ENCODE results near the gene KHDRBS1. TPM values are rescaled to one million over a fixed set of nuclear protein-coding genes. Genes with fewer than 3 reads are reported as not detected.

Gene KHDRBS1
- total and polyA plus RNA-seq, 5 donors, result 48.6 to 70.0 (median 68.5) TPM

GRCh38 chr1:32091176-32091575, 77.5 kb downstream of the KHDRBS1 start:
- no peaks in the 10 kb centered on the region for H3K9me3 ChIP-seq (ENCODE audit: control insufficient read depth, low read length)
- ATAC-seq (no peak), DNase-seq (no peak)
- no peak overlapping the region for H3K4me3 ChIP-seq (ENCODE audit: low read length)
- H3K27ac ChIP-seq (ENCODE audit: low read length), result no peak overlapping the region
- 96% methylated on average over 8 of the region's 8 CpGs for WGBS
- no peaks in the 10 kb centered on the region for H3K27me3 ChIP-seq (ENCODE audit: control insufficient read depth, insufficient read depth)
- intact Hi-C loops (cut with DNase I), result no loop called here
- no peaks in the 10 kb centered on the region for H3K4me1 ChIP-seq (ENCODE audit: control insufficient read depth, insufficient read depth, low read length)

GRCh38 chr1:32091591-32091990, 77.9 kb downstream of the KHDRBS1 start:
- 92% methylated on average over 15 of the region's 15 CpGs for WGBS

More at GRCh38 chr1:32091591-32091990, 77.9 kb downstream of the KHDRBS1 start:
- no peak for DNase-seq
- intact Hi-C loops (cut with DNase I), result no loop called here
- H3K9me3 ChIP-seq (ENCODE audit: control insufficient read depth, low read length), result no peaks in the 10 kb centered on the region
- H3K4me3 ChIP-seq (ENCODE audit: low read length), result no peak overlapping the region
- no peaks in the 10 kb centered on the region for H3K27me3 ChIP-seq (ENCODE audit: control insufficient read depth, insufficient read depth)
- no peak for ATAC-seq
- H3K27ac ChIP-seq (ENCODE audit: low read length), result no peak overlapping the region
- H3K4me1 ChIP-seq (ENCODE audit: control insufficient read depth, insufficient read depth, low read length), result no peaks in the 10 kb centered on the region

Small RNA genes lying within 50 kb of the gene (microRNA-seq; reads per million reads assigned to microRNA genes)
- gene MIR5585, result 0 reads per million in 2 donors

Other genes starting within 250 kb of the KHDRBS1 start
- gene ADGRB2, start 249.5 kb upstream of the KHDRBS1 start, total RNA-seq, result 10 to 100 TPM; 11.8 to 14.8 (median 13.1) TPM
- 18.2 TPM for gene ADGRB2, start 249.5 kb upstream of the KHDRBS1 start, polyA plus RNA-seq
- under 1 TPM in 3 of 4 donors, not detected in 1; 0.15 to 0.25 (median 0.17) TPM for gene SPOCD1, start 197.8 kb upstream of the KHDRBS1 start, total RNA-seq
- 0.09 TPM for gene SPOCD1, start 197.8 kb upstream of the KHDRBS1 start, polyA plus RNA-seq
- 100 to 1,000 TPM; 369 to 558 (median 421) TPM for gene PTP4A2, start 75.5 kb upstream of the KHDRBS1 start, total RNA-seq
- gene PTP4A2, start 75.5 kb upstream of the KHDRBS1 start, polyA plus RNA-seq, result 158 TPM
- 10 to 100 TPM in 1 of 4 donors, 1 to 10 TPM in 3; 8.0 to 11.1 (median 8.6) TPM for gene TMEM39B, start 59.1 kb downstream of the KHDRBS1 start, total RNA-seq
- gene TMEM39B, start 59.1 kb downstream of the KHDRBS1 start, polyA plus RNA-seq, result 6.2 TPM
- 10 to 100 TPM; 72.4 to 79.7 (median 75.8) TPM for gene KPNA6, start 94.2 kb downstream of the KHDRBS1 start, total RNA-seq
- 14.7 TPM for gene KPNA6, start 94.2 kb downstream of the KHDRBS1 start, polyA plus RNA-seq
- gene TXLNA, start 165.8 kb downstream of the KHDRBS1 start, total RNA-seq, result 10 to 100 TPM; 18.5 to 29.4 (median 21.2) TPM
- 13.8 TPM for gene TXLNA, start 165.8 kb downstream of the KHDRBS1 start, polyA plus RNA-seq
- gene CCDC28B, start 186.7 kb downstream of the KHDRBS1 start, total RNA-seq, result 10 to 100 TPM in 3 of 4 donors, 1 to 10 TPM in 1; 8.0 to 18.4 (median 14.5) TPM
- gene CCDC28B, start 186.7 kb downstream of the KHDRBS1 start, polyA plus RNA-seq, result 26.9 TPM
- gene IQCC, start 191.8 kb downstream of the KHDRBS1 start, total RNA-seq, result 1 to 10 TPM in 3 of 4 donors, under 1 TPM in 1; 0.81 to 1.5 (median 1.5) TPM
- gene IQCC, start 191.8 kb downstream of the KHDRBS1 start, polyA plus RNA-seq, result 1.00 TPM
- gene DCDC2B, start 195.2 kb downstream of the KHDRBS1 start, total RNA-seq, result not detected
- gene DCDC2B, start 195.2 kb downstream of the KHDRBS1 start, polyA plus RNA-seq, result 0.05 TPM
- 10 to 100 TPM in 3 of 4 donors, 1 to 10 TPM in 1; 9.1 to 14.4 (median 13.9) TPM for gene TMEM234, start 208.5 kb downstream of the KHDRBS1 start, total RNA-seq
- 13.6 TPM for gene TMEM234, start 208.5 kb downstream of the KHDRBS1 start, polyA plus RNA-seq
- 100 to 1,000 TPM in 1 of 4 donors, 10 to 100 TPM in 3; 99.2 to 104 (median 99.8) TPM for gene EIF3I, start 208.5 kb downstream of the KHDRBS1 start, total RNA-seq
- 127 TPM for gene EIF3I, start 208.5 kb downstream of the KHDRBS1 start, polyA plus RNA-seq
- 1 to 10 TPM; 2.0 to 4.4 (median 3.8) TPM for gene FAM167B, start 233.4 kb downstream of the KHDRBS1 start, total RNA-seq
- gene FAM167B, start 233.4 kb downstream of the KHDRBS1 start, polyA plus RNA-seq, result 6.5 TPM
- gene LCK, start 237.4 kb downstream of the KHDRBS1 start, total RNA-seq, result 1 to 10 TPM in 3 of 4 donors, under 1 TPM in 1; 0.23 to 2.4 (median 1.3) TPM
- 0.41 TPM for gene LCK, start 237.4 kb downstream of the KHDRBS1 start, polyA plus RNA-seq

Data from right cardiac atrium (tissue), 5 donors.